GM10266 (cell line): ENCODE results near the gene LCN9.
"Not testable (repeated sequence)": the region's sequence is repeated elsewhere in the genome, so short reads cannot be mapped to it uniquely, and the experiment has no call there.

ENCODE experiments used
- DNase-seq: peaks from one replicate; pipeline ENCODE4 v3.0.0; 2012; ENCODE audit errors: extremely low spot score
- TF ChIP-seq, protein P1 (sequence below): IDR thresholded peaks from 2 replicates; pipeline ENCODE4 v1.5.1; 2012; ENCODE audit warnings: mild to moderate bottlenecking, low read depth; ENCODE audit not compliant: control insufficient read depth, insufficient read depth; ENCODE audit errors: missing control alignments

LCN9 gene

DNA sequence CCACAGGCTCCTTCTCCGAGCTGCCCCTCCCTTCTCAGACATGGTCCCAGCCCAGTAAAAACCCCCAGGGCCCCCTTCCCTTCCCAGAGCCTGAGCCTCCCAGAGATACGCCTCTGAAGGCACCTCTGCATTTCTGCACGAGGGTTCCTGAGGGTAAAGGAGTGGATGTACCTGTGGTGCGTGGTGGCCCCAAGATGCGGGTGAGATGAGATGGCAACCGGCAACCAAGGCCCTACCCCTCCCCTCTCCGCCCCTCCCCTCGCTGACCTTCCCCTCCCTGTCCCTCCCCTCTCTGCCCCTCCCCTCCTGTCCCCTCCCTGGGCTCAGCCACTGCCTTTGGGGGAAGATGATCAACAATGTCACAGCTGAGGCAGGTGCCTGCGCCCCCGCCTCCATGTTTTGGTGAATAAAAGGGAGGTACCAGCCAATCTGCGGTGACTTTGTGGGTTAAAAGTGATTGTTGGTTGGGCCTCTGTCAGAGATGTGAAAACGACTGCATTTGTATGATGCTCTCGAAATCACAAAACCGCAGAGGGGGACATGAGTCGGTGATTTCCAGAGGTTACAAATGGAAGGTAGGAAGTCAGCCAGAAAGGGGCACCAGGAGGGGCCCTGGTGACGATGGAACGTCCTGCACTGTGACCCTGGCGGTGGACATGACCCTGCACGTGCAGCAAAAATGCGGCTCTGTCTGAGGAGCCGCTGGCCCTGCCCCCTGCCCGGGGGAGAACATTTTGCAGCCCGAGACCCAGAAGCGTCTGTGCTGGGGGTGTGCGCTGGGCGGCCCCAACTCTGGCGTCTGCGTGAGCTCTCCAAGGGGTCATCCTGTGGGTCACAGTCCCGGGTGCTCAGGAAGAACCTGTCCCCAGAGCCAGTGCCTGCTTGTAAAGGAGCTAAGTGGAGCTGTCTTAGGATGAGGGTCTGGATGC, 3.7 kb downstream of the LCN9 start:
- TF ChIP-seq, protein P1, sequence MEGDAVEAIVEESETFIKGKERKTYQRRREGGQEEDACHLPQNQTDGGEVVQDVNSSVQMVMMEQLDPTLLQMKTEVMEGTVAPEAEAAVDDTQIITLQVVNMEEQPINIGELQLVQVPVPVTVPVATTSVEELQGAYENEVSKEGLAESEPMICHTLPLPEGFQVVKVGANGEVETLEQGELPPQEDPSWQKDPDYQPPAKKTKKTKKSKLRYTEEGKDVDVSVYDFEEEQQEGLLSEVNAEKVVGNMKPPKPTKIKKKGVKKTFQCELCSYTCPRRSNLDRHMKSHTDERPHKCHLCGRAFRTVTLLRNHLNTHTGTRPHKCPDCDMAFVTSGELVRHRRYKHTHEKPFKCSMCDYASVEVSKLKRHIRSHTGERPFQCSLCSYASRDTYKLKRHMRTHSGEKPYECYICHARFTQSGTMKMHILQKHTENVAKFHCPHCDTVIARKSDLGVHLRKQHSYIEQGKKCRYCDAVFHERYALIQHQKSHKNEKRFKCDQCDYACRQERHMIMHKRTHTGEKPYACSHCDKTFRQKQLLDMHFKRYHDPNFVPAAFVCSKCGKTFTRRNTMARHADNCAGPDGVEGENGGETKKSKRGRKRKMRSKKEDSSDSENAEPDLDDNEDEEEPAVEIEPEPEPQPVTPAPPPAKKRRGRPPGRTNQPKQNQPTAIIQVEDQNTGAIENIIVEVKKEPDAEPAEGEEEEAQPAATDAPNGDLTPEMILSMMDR: no peak

DNA sequence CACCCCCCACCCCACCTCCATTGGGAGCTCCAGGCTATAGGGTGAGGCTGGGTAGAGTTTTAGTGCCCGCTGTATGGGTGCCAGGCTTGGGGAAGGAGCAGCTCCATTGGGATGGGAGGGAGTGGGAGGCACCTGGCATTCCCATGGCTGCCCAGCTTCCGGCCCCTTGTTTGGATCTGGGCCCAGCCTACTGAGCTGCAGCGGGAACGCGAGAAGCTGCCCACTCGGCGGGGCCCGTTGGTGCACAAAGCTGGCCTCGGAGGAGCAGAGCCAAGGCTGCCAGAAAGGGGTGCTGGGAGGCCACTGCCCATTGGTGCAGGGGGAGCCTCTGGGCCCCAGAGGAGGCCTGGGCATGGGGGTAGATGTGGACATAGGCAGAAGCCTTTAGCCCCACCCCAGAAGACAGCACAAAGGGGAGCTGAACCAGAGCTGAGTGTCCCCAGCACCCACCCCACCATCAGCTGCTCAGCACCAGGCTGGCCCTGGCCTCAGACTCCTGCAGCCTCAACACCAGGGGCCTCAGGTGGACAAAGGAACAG, 4.4 kb downstream of the LCN9 start:
- TF ChIP-seq, protein P1: no peak
- peak; percentile 3 for DNase-seq

More for the DNA sequence above, 3.7 kb downstream of the LCN9 start:
- peak; percentile 4 for DNase-seq

DNA sequence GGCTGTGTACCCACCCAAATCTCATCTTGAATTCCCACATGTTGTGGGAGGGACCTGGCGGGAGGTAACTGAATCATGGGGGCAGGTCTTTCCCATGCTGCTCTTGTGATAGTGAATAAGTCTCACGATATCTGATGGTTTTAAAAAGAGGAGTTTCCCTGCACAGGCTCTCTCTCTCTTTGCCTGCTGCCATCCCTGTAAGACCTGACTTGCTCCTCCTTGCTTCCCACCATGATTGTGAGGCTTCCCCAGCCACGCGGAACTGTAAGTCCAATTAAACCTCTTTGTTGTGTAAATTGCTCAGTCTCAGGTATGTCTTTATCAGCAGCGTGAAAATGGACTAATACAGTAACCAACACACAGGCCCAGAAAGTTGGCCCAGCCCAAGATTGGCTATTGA, 5.9 kb downstream of the LCN9 start:
- not testable (repeated sequence) for DNase-seq

DNA sequence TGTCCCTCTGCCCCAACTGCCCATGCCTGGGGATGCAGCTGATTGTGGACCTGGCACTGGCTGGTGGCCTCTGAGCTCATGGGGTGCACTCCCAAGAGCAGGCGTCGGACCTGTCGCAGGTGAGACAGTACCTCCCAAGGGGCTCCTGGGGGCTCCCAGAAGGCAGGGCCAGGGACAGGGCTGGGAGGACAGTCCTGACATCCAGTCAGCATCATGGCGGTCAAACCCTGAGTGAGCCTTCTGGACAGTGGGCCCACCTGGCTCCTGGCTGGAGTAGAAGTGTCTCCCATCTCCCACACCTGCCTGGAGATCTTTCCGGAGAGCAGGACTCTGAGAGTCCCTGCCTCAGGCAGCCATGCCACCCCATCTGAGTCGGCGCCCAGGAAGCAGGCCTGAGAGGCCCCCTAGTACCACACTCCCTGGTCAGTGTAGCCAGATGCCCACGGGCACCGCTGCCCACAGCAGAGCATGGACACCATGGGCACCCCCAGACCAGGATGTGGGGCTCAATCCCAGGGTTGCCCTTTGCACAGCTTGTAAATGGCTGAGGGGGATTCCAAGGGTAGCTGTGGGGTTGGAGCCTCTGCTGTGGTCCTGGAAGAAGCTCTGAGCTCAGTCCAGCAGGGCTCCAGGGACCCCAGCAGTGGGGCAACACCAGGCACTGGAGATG, 6.6 kb downstream of the LCN9 start:
- no peak for DNase-seq
- TF ChIP-seq, protein P1: no peak

DNA sequence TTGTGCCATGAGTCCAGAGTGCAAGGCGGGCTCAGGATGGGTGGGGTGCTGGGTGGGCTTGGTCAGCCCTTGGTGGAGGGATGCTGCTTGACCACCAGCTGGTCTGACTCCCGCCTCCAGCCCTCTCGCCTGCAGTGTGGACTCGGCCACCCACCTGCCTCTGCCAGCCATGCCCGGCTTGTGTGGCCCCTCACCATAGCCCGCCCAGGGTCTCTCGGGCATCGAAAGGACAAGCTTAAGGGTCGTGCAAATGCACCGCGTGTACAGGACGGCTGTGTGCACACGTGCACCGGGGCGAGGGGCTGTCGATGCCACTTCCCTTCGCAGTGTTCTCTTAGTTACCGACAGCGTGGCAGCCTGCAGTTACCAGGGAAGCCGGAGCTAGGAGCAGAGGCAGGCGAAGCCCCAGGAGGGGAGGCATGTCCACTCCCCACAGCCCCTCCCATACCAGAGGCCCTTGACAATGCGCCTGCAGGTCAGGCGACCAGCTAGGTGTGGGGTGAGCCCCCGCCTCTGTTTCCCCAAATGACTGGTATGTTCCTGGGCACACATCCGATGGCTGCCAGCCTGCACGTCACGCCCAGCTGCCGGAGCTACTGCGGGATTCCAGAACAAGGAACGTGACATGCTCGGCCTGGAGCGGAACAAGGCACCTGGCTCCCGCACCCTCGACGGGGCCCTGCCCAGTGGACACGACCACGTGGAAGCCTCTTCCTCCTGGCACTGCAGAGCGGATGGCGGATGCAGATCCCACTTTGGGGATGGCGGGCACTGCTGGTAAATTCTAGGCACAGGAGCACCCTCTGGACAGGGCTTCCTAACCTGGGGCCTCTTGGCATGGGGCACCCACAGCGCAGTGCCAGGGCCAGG, 7.8 kb downstream of the LCN9 start:
- TF ChIP-seq, protein P1: no peak
- DNase-seq: no peak

DNA sequence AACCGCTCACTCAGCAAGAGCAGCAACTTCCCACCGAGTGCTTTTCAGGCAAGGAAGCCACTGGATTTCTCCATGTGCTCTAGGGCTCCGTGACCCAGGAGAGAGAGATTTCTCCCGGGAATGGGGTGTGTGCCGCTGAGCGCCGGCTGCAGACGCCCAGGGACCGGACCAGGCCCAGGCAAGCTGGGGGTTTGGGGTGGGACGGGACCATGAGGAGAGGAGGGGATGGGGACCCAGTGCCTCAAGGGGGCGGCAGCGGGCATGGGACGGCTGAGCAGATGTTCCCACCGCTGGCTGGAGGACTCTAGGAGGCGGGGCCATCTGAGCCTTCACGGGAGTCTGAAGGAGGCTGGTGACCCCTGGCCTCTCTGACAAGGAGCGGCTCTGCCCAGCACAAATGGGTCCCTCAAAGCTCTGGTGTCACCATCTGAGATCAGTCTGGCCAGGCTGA, 8.5 kb downstream of the LCN9 start:
- no peak for DNase-seq
- TF ChIP-seq, protein P1: no peak

DNA sequence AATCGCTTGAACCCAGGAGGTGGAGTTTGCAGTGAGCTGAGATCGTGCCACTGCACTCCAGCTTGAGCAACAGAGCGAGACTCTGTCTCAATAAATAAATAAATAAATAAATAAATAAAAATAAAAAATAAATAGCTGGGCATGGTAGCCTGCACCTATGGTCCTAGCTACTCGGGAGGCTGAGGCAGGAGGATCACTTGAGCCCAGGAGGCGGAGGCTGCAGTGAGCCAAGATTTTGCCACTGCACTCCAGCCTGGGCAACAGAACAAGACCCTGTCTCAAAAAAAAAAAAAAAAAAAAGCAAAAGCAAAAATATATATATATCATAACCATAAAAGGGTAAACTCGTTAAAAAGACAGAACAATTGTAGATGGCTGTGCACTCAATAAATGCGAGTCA, 9.7 kb downstream of the LCN9 start:
- DNase-seq: not testable (repeated sequence)
